GM12878 (cell line): ENCODE results near the gene CNTN6. TPM values are rescaled to one million over a fixed set of nuclear protein-coding genes. Genes with fewer than 3 reads are reported as not detected.

Experiments used
- ATAC-seq: fragments of 200-7000 bp; cut with Tn5 transposase; 3 replicates; pipeline ENCODE4 v1.9.1; 2020; ENCODE audit warnings: mild to moderate bottlenecking, moderate library complexity
- BruUV-seq: library from RNA; stranded (reverse); fragments of 400-500 nt; replicated peaks from 2 replicates; lab custom pipeline; 2021; lab: Mats Ljungman, UMichigan
- CTCF ChIA-PET: fragments of 300-600 bp; sonication (Branson Sonifier 250); formaldehyde crosslinking; extraction: SDS; loops from one replicate; lab custom pipeline; 2021; ENCODE audit warnings: inconsistent platforms; lab: Yijun Ruan, JAX
- POLR2A ChIA-PET: fragments of 350-600 bp; formaldehyde crosslinking; extraction: SDS; loops from one replicate; lab custom pipeline; 2021; ENCODE audit warnings: inconsistent platforms; lab: Charles Lee
- RAD21 ChIA-PET: fragments of 300-600 bp; sonication (Branson Sonifier 250); formaldehyde crosslinking; loops from one replicate; lab custom pipeline; 2023; ENCODE audit warnings: antibody characterized with exemption; ENCODE audit not compliant: unreplicated experiment; lab: Charles Lee
- SMC1A ChIA-PET: fragments of 300-600 bp; sonication (Branson Sonifier 250); formaldehyde crosslinking; loops from one replicate; lab custom pipeline; 2023; ENCODE audit not compliant: unreplicated experiment, uncharacterized antibody; lab: Charles Lee
- DNase-seq: peaks from one replicate; pipeline ENCODE4 v3.0.0-alpha.2; 2011; ENCODE audit warnings: low read depth, low spot score
- FAIRE-seq: peaks from 3 replicates; lab custom pipeline; 2011; peaks lifted over from hg19 to GRCh38; lab: Jason Lieb, UNC
- H2AFZ ChIP-seq: 2 replicates; pipeline ENCODE4 v1.6.0; 2011; ENCODE audit warnings: low read depth, low read length, control low read depth; ENCODE audit not compliant: control insufficient read depth
- H3K27ac ChIP-seq: 2 replicates; pipeline ENCODE4 v1.5.1; 2011; ENCODE audit warnings: control low read depth; ENCODE audit not compliant: control insufficient read depth, insufficient read depth
- H3K27me3 ChIP-seq, 2 experiments: replicated peaks in 1 of 2; 2 replicates each; pipeline versions ENCODE4 v1.6.0 to v1.6.1; 2011; ENCODE audit warnings: low read length in 1 of 2; ENCODE audit not compliant: control insufficient read depth in 2 of 2, insufficient read depth in 2 of 2
- H3K36me3 ChIP-seq, 2 experiments: 2 replicates each; pipeline ENCODE4 v1.5.1; 2011; ENCODE audit warnings: low read length in 1 of 2; ENCODE audit not compliant: control insufficient read depth in 2 of 2, insufficient read depth in 2 of 2
- H3K4me1 ChIP-seq: 2 replicates; pipeline ENCODE4 v1.6.1; 2011; ENCODE audit warnings: mild to moderate bottlenecking, low read length, moderate library complexity, mixed read lengths; ENCODE audit not compliant: control insufficient read depth, insufficient read depth
- H3K4me2 ChIP-seq: 2 replicates; pipeline ENCODE4 v1.6.0; 2011; ENCODE audit warnings: control low read depth; ENCODE audit not compliant: control insufficient read depth, insufficient read depth
- H3K4me3 ChIP-seq: fragments of 200-600 bp; sonication (generic); 2 replicates; pipeline ENCODE4 v1.5.1; 2016
- H3K79me2 ChIP-seq: 2 replicates; pipeline ENCODE4 v1.6.0; 2011; ENCODE audit warnings: low read length; ENCODE audit not compliant: control insufficient read depth, insufficient read depth
- H3K9ac ChIP-seq: 2 replicates; pipeline ENCODE4 v1.8.0; 2011; ENCODE audit warnings: low read length, control low read depth, mixed read lengths; ENCODE audit not compliant: control insufficient read depth, insufficient read depth
- H3K9me3 ChIP-seq: replicated peaks from 3 replicates; pipeline ENCODE4 v1.5.1; 2011; ENCODE audit warnings: mild to moderate bottlenecking, low read length; ENCODE audit not compliant: control insufficient read depth, insufficient read depth
- H4K20me1 ChIP-seq: 2 replicates; pipeline ENCODE4 v1.6.0; 2011; ENCODE audit not compliant: control insufficient read depth, insufficient read depth
- WGBS: methylation state at CpG from one replicate; pipeline ENCODE4 v1.1.6; 2016; ENCODE audit warnings: low lambda C conversion rate; ENCODE audit not compliant: insufficient replicate concordance, insufficient coverage; ENCODE audit errors: missing lambda C conversion rate; 5-methylcytosine and 5-hydroxymethylcytosine counted together
- in situ Hi-C: fragments of 300-500 bp; cut with MboI; formaldehyde crosslinking; loops from 9 replicates; pipeline ENCODE4 v1.14.3; 2018; ENCODE audit warnings: mixed read lengths
- intact Hi-C: fragments of 100-400 bp; cut with micrococcal nuclease; formaldehyde crosslinking; loops from one replicate; pipeline ENCODE4 v1.14.2; 2022; ENCODE audit not compliant: unreplicated experiment
- polyA plus RNA-seq, 11 experiments: library from polyadenylated mRNA; depleted of rRNA in 4 of 11; unstranded in 6 of 11; stranded (reverse) in 5 of 11; fragments of >200 nt; fragmentation: Nextera tagmentation in 4 of 11; fragmentation: Illumina TruSeq in 1 of 11; extraction: Ambion mirVana in 4 of 11; extraction: Trizol in 1 of 11; gene quantifications; 1 replicate in 1 of 11; 2 replicates in 10 of 11; pipeline versions ENCODE4 v1.2.1 to v1.2.3, GENCODE V29; 2011 to 2016; ENCODE audit warnings: inconsistent platforms in 2 of 11, missing spikeins in 2 of 11, low read depth in 1 of 11
- total RNA-seq, 4 experiments: library from RNA; depleted of rRNA in 3 of 4; stranded (reverse); fragments of >200 nt in 3 of 4; fragmentation: Illumina TruSeq in 1 of 4; extraction: Trizol in 1 of 4; gene quantifications; 2 replicates each; pipeline versions ENCODE4 v1.2.1 to v1.2.3, GENCODE V29; 2013 to 2021
- TF ChIP-seq, protein P1 (sequence below): fragments of 450-650 bp; IDR thresholded peaks from 2 replicates; pipeline ENCODE4 v1.6.1; 2016; ENCODE audit warnings: mild to moderate bottlenecking
- TF ChIP-seq, protein P2 (sequence below): IDR thresholded peaks from 2 replicates; pipeline ENCODE4 v1.6.1; 2012; ENCODE audit warnings: mild to moderate bottlenecking, low read depth, low read length
- TF ChIP-seq, protein P3 (sequence below): fragments of 450-650 bp; IDR thresholded peaks from 2 replicates; pipeline ENCODE4 v1.6.1; 2016; ENCODE audit warnings: mild to moderate bottlenecking
- TF ChIP-seq, protein P4 (sequence below): IDR thresholded peaks from 2 replicates; pipeline ENCODE4 v1.6.1; 2011; ENCODE audit warnings: mild to moderate bottlenecking, low read depth, low read length, moderate library complexity; ENCODE audit not compliant: insufficient replicate concordance
- TF ChIP-seq, protein P5 (sequence below): IDR thresholded peaks from 2 replicates; pipeline ENCODE4 v1.6.1; 2012; ENCODE audit warnings: low read length, inconsistent platforms

Gene CNTN6
- total and polyA plus RNA-seq, 10 of the 15 experiments (the other 5 are each of a cell fraction or from before 2014, with no cell fraction given) = not detected

DNA sequence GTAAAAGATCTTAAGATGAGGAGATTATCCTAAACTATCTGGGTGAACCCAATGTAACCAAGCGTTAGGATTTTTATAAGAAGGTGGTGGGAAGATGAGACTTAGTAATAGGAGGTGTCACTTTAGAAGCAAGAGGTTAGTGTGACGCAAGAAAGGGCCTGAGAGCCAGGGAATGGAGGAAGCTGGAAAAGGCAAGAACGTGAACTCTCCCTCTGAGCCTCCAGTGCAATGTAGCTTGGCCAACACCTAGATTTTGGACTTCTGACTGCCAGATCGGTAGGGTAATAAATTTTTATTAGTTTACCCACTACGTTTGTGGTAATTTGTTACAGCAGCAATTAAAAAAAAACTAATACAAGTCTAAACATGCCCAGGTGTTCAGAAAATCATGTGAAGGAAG, 20.8 kb upstream of the CNTN6 start:
- H3K27me3 ChIP-seq = no peaks in the 10 kb centered on the region
- H4K20me1 ChIP-seq = no peaks in the 10 kb centered on the region
- no peak overlapping the region for H3K4me2 ChIP-seq
- intact Hi-C loops = no loop called here
- H3K4me1 ChIP-seq = no peaks in the 10 kb centered on the region
- DNase-seq = no peak
- ChIA-PET SMC1A (no interaction called here), CTCF (no interaction called here), RAD21 (no interaction called here), POLR2A (no interaction called here)
- 16% methylated on average over 5 of the region's 5 CpGs for WGBS
- H3K4me3 ChIP-seq = no peak overlapping the region
- no peaks in the 10 kb centered on the region for H3K36me3 ChIP-seq
- TF ChIP-seq, protein P1, sequence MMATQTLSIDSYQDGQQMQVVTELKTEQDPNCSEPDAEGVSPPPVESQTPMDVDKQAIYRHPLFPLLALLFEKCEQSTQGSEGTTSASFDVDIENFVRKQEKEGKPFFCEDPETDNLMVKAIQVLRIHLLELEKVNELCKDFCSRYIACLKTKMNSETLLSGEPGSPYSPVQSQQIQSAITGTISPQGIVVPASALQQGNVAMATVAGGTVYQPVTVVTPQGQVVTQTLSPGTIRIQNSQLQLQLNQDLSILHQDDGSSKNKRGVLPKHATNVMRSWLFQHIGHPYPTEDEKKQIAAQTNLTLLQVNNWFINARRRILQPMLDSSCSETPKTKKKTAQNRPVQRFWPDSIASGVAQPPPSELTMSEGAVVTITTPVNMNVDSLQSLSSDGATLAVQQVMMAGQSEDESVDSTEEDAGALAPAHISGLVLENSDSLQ = no peak
- TF ChIP-seq, protein P2, sequence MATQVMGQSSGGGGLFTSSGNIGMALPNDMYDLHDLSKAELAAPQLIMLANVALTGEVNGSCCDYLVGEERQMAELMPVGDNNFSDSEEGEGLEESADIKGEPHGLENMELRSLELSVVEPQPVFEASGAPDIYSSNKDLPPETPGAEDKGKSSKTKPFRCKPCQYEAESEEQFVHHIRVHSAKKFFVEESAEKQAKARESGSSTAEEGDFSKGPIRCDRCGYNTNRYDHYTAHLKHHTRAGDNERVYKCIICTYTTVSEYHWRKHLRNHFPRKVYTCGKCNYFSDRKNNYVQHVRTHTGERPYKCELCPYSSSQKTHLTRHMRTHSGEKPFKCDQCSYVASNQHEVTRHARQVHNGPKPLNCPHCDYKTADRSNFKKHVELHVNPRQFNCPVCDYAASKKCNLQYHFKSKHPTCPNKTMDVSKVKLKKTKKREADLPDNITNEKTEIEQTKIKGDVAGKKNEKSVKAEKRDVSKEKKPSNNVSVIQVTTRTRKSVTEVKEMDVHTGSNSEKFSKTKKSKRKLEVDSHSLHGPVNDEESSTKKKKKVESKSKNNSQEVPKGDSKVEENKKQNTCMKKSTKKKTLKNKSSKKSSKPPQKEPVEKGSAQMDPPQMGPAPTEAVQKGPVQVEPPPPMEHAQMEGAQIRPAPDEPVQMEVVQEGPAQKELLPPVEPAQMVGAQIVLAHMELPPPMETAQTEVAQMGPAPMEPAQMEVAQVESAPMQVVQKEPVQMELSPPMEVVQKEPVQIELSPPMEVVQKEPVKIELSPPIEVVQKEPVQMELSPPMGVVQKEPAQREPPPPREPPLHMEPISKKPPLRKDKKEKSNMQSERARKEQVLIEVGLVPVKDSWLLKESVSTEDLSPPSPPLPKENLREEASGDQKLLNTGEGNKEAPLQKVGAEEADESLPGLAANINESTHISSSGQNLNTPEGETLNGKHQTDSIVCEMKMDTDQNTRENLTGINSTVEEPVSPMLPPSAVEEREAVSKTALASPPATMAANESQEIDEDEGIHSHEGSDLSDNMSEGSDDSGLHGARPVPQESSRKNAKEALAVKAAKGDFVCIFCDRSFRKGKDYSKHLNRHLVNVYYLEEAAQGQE = no peak
- TF ChIP-seq, protein P3, sequence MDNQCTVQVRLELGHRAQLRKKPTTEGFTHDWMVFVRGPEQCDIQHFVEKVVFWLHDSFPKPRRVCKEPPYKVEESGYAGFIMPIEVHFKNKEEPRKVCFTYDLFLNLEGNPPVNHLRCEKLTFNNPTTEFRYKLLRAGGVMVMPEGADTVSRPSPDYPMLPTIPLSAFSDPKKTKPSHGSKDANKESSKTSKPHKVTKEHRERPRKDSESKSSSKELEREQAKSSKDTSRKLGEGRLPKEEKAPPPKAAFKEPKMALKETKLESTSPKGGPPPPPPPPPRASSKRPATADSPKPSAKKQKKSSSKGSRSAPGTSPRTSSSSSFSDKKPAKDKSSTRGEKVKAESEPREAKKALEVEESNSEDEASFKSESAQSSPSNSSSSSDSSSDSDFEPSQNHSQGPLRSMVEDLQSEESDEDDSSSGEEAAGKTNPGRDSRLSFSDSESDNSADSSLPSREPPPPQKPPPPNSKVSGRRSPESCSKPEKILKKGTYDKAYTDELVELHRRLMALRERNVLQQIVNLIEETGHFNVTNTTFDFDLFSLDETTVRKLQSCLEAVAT = no peak
- TF ChIP-seq, protein P4, sequence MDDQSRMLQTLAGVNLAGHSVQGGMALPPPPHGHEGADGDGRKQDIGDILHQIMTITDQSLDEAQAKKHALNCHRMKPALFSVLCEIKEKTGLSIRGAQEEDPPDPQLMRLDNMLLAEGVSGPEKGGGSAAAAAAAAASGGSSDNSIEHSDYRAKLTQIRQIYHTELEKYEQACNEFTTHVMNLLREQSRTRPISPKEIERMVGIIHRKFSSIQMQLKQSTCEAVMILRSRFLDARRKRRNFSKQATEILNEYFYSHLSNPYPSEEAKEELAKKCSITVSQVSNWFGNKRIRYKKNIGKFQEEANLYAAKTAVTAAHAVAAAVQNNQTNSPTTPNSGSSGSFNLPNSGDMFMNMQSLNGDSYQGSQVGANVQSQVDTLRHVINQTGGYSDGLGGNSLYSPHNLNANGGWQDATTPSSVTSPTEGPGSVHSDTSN = no peak
- TF ChIP-seq, protein P5, sequence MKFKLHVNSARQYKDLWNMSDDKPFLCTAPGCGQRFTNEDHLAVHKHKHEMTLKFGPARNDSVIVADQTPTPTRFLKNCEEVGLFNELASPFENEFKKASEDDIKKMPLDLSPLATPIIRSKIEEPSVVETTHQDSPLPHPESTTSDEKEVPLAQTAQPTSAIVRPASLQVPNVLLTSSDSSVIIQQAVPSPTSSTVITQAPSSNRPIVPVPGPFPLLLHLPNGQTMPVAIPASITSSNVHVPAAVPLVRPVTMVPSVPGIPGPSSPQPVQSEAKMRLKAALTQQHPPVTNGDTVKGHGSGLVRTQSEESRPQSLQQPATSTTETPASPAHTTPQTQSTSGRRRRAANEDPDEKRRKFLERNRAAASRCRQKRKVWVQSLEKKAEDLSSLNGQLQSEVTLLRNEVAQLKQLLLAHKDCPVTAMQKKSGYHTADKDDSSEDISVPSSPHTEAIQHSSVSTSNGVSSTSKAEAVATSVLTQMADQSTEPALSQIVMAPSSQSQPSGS = no peak
- no peak overlapping the region for H3K9ac ChIP-seq
- no peak for ATAC-seq
- no peaks in the 10 kb centered on the region for H3K9me3 ChIP-seq
- H3K27ac ChIP-seq = no peak overlapping the region
- in situ Hi-C loops = no loop called here
- FAIRE-seq = no peak
- H2AFZ ChIP-seq = no peak overlapping the region
- H3K79me2 ChIP-seq = no peaks in the 10 kb centered on the region
- no TSS peak for BruUV-seq
